Kidney (tissue), 14 donors: ENCODE results near the gene CBR3. TPM values are rescaled to one million over a fixed set of nuclear protein-coding genes. Genes with fewer than 3 reads are reported as not detected.

Source experiments
- DNase-seq, 5 donors: peaks; one replicate each; pipeline ENCODE4 v3.0.0-alpha.2; 2013 to 2020
- FAIRE-seq: peaks from 2 replicates; lab custom pipeline; 2012; peaks lifted over from hg19 to GRCh38; lab: Jason Lieb, UNC
- H3K27ac ChIP-seq, 2 donors: one replicate each; pipeline ENCODE4 v1.7.0; 2013; ENCODE audit warnings: low read depth in 2 of 2, low read length in 2 of 2, inconsistent platforms in 1 of 2
- H3K27me3 ChIP-seq: one replicate; pipeline ENCODE4 v1.7.1; 2013; ENCODE audit warnings: low read length, inconsistent platforms; ENCODE audit not compliant: control insufficient read depth, insufficient read depth
- H3K36me3 ChIP-seq, 3 donors: one replicate each; pipeline versions ENCODE4 v1.7.0 to v1.7.1; 2013; ENCODE audit warnings: low read length in 3 of 3, control low read depth in 1 of 3, inconsistent platforms in 1 of 3; ENCODE audit not compliant: insufficient read depth in 3 of 3, control insufficient read depth in 2 of 3
- H3K4me1 ChIP-seq, 3 donors: one replicate each; pipeline versions ENCODE4 v1.7.0 to v1.7.1; 2013; ENCODE audit warnings: low read length in 3 of 3, inconsistent platforms in 1 of 3, low read depth in 1 of 3; ENCODE audit not compliant: control insufficient read depth in 2 of 3, insufficient read depth in 2 of 3
- H3K4me3 ChIP-seq, 3 donors: one replicate each; pipeline versions ENCODE4 v1.7.0 to v1.8.1; 2013; ENCODE audit warnings: low read length in 3 of 3, control low read depth in 1 of 3, inconsistent platforms in 1 of 3
- H3K9ac ChIP-seq, 3 donors: one replicate each; pipeline versions ENCODE4 v1.7.0 to v1.7.1; 2013; ENCODE audit warnings: low read length in 3 of 3, control low read depth in 1 of 3, inconsistent platforms in 1 of 3
- H3K9me3 ChIP-seq, 3 donors: one replicate each; pipeline versions ENCODE4 v1.7.0 to v1.7.1; 2013; ENCODE audit warnings: low read length in 3 of 3, control low read depth in 1 of 3, inconsistent platforms in 1 of 3; ENCODE audit not compliant: control insufficient read depth in 2 of 3, insufficient read depth in 1 of 3
- intact Hi-C: fragments of 100-400 bp; cut with DNase I; formaldehyde crosslinking; loops from one replicate; pipeline ENCODE4 v1.11.1; 2022
- polyA plus RNA-seq: library from polyadenylated mRNA; stranded (reverse); fragments of 350-450 nt; fragmentation: Illumina TruSeq; extraction: RNeasy Lipid Tissue Mini Kit (QIAGEN cat#74804); gene quantifications from one replicate; pipeline ENCODE4 v1.2.3, GENCODE V29; 2014; ENCODE audit warnings: low read depth, low replicate concordance; ENCODE audit not compliant: insufficient read depth
- total RNA-seq: library from RNA; stranded (reverse); fragmentation: NEBNext Ultra II Directional; extraction: Animal tissue kit (Norgen Biotek cat#: 25700); gene quantifications from one replicate; pipeline ENCODE4 v1.2.1, GENCODE V29; 2021
- TF ChIP-seq, protein P1 (sequence below): IDR thresholded peaks from 3 replicates; pipeline ENCODE4 v1.5.1; 2012; ENCODE audit warnings: mild to moderate bottlenecking, moderate library complexity, borderline replicate concordance; ENCODE audit not compliant: insufficient read depth; ENCODE audit errors: extremely low read depth
- donor health status: control.
- donor health status: control.
- donor health status: control.
- donor health status: control.
- donor health status: control.
- donor health status: DM: yes; HTN: yes; CAD: no.
- donor health status: Normal renal cell carcinoma (clear cell type).

The CBR3 gene
- total and polyA plus RNA-seq, 2 donors from 2014 or later, result 2.6 to 5.9 TPM

DNA sequence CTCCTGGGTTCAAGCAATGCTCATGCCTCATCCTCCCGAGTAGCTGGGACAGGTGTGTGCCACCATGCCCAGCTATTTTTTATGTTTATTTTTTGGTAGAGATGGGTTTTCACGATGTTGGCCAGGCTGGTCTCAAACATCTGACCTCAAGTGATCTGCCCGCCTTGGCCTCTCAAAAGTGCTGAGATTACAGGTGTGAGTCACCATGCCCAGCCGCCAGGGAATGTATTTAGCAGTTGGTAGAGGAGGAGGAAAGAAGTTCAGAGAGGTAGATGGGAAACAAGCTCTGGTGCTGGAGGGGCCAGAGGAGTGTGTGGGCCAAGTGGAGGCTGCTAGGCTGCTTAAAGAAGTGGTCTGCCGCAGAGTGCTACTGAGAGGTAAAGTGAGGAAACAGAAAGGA is 27.8 kb downstream of the CBR3 start:
- intact Hi-C loops, result no loop called here
- Histone ChIP-seq H3K4me1 (peaks cover 0 to 7% (median 0%) of the 10 kb centered on the region in 3 donors), H3K27me3 (no peaks in the 10 kb centered on the region), H3K9me3 (no peaks in the 10 kb centered on the region), H3K9ac (no peak overlapping the region), H3K27ac (no peak overlapping the region), H3K36me3 (no peaks in the 10 kb centered on the region), H3K4me3 (no peak overlapping the region)
- FAIRE-seq, result no peak
- no peak for DNase-seq
- TF ChIP-seq, protein P1, sequence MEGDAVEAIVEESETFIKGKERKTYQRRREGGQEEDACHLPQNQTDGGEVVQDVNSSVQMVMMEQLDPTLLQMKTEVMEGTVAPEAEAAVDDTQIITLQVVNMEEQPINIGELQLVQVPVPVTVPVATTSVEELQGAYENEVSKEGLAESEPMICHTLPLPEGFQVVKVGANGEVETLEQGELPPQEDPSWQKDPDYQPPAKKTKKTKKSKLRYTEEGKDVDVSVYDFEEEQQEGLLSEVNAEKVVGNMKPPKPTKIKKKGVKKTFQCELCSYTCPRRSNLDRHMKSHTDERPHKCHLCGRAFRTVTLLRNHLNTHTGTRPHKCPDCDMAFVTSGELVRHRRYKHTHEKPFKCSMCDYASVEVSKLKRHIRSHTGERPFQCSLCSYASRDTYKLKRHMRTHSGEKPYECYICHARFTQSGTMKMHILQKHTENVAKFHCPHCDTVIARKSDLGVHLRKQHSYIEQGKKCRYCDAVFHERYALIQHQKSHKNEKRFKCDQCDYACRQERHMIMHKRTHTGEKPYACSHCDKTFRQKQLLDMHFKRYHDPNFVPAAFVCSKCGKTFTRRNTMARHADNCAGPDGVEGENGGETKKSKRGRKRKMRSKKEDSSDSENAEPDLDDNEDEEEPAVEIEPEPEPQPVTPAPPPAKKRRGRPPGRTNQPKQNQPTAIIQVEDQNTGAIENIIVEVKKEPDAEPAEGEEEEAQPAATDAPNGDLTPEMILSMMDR, result no peak

DNA sequence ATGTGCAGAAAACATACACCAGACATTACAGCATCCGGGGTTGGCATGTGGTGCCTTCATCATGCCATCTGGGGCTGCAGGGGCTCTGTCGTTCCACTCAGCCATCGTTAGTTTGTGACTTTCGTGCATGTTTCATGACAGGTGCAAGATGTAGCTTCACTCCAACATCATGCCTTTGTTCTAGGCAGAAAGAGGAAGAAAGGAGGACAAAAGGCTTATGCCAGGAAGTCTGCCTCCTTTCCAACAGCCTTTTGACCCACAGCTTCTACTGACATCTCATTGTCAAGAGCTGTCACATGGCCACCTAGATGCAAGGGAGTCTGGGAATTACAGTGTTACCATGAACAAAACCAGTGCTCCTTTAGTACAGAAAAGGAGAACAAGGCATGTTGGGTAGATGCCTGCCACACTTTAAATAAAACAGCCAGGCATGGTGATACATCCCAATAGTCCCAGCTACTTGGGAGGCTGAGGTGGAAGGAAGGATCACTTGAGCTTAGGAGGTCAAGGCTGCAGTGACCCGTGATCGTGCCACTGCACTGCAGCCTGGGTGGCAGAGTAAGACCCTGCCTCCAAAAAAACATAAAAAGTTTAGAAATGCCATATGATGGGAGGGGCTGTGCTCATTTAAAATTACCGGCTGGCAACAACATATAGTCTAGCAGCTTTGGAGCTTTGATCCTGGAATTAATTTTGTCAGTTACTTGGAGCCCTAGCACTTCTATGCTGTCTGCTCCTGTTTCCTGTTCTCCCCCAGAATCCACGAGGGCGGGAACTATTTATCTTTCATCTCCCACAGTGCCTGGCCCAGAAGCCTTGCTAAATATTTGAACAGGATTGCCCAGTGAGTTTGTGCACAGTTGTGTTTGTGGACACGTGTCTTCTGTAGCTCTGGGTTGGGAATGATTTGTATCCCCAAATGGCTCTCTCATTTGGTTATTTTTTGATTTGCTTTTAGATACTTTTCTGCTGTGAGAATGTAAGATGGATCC is 29.2 kb downstream of the CBR3 start:
- H3K27ac ChIP-seq, result no peak overlapping the region
- peak in 1 of 5 donors; percentile 37 for DNase-seq
- intact Hi-C loops, result no loop called here
- peaks cover 0 to 7% (median 0%) of the 10 kb centered on the region in 3 donors for H3K4me1 ChIP-seq
- TF ChIP-seq, protein P1, result no peak
- no peaks in the 10 kb centered on the region for H3K9me3 ChIP-seq
- no peaks in the 10 kb centered on the region for H3K36me3 ChIP-seq
- no peak overlapping the region for H3K9ac ChIP-seq
- FAIRE-seq, result no peak
- H3K27me3 ChIP-seq, result no peaks in the 10 kb centered on the region
- no peak overlapping the region for H3K4me3 ChIP-seq

DNA sequence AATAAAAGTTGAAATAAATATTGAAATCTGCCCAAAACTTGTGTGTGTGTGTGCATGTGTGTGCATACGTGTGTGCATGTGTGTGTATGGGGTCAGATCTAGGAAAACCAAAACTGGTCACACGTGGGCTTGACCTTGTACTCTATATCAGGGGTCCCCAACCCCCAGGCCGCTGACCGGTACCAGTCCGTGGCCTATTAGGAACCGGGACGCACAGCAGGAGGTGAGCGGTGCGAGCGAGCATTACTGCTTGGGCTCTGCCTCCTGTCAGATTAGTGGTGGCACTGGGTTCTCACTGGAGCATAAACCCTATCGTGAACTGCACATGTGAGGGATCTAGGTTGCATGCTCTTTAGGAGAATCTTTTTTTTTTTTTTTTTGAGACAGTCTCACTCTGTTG is 30.5 kb downstream of the CBR3 start:
- Histone ChIP-seq H3K4me3 (no peak overlapping the region), H3K9ac (no peak overlapping the region), H3K4me1 (peaks cover 0 to 7% (median 0%) of the 10 kb centered on the region in 3 donors), H3K27ac (no peak overlapping the region), H3K27me3 (no peaks in the 10 kb centered on the region), H3K36me3 (no peaks in the 10 kb centered on the region), H3K9me3 (no peaks in the 10 kb centered on the region)
- DNase-seq (no peak), FAIRE-seq (no peak)
- intact Hi-C loops, result no loop called here
- TF ChIP-seq, protein P1, result no peak
